Measurements from ENCODE around the gene MS4A13. TPM values are rescaled to one million over a fixed set of nuclear protein-coding genes. Genes with fewer than 3 reads are reported as not detected.

MS4A13 gene
- total RNA-seq: not detected in 2 replicates

GRCh38 chr11:60515144-60515855 lies at the start of gene MS4A13:
MS4A13 (plus strand) TSS chr11:60515392; CDS start chr11:60518084, 2,692 bp downstream.

DNA sequence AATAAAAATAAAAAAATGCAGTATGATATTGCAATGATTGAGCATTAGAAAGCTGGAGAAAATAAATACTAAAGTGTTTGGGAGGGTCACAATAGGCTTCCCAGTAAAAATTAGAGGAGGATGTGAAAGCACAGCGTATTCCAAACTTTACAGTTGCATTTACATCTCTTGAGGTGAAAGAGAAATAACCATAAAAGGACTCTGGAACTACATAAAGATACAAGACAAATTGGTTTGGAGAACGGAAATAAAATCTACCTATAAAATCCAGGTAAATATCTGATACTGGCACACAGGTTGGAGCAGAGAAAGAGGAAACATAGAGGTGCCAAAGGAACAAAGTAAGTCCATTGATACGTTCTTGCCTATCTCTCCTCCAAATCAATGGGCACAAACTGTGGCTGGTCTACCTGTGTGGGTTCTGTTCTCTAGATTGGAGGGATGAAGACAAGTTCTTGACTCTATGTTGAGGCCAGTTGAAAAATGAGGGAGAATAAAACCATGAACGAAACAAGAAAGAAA lies 22.6 kb upstream of the MS4A13 start, which contains the start of gene MS4A12:
TSS of gene MS4A12 (plus strand) at position 291 of the 522 bp plus-strand sequence. CDS start 4,541 bp downstream, outside the sequence.

Other genes starting within 250 kb of the MS4A13 start
- not detected in 2 replicates for gene MS4A4A, start 234.7 kb upstream of the MS4A13 start, total RNA-seq
- not detected in 2 replicates for gene MS4A6E, start 188.1 kb upstream of the MS4A13 start, total RNA-seq
- not detected in 2 replicates for gene MS4A7, start 136.9 kb upstream of the MS4A13 start, total RNA-seq
- not detected in 2 replicates for gene MS4A14, start 118.9 kb upstream of the MS4A13 start, total RNA-seq
- not detected in 2 replicates for gene MS4A5, start 85.8 kb upstream of the MS4A13 start, total RNA-seq
- not detected in 2 replicates for gene MS4A1, start 59.5 kb upstream of the MS4A13 start, total RNA-seq
- gene MS4A12, start 22.6 kb upstream of the MS4A13 start, total RNA-seq: not detected in 2 replicates
- not detected in 2 replicates for gene MS4A8, start 184.2 kb downstream of the MS4A13 start, total RNA-seq
- not detected in 2 replicates for gene MS4A18, start 209.3 kb downstream of the MS4A13 start, total RNA-seq
- not detected in 2 replicates for gene MS4A15, start 241.5 kb downstream of the MS4A13 start, total RNA-seq